Common myeloid progenitor, CD34-positive (primary cell): Measurements from ENCODE around the gene NAB1.
"Not testable (repeated sequence)": the region's sequence is repeated elsewhere in the genome, so short reads cannot be mapped to it uniquely, and the experiment has no call there.

Source experiments
- CTCF ChIA-PET: fragments of 350-600 bp; sonication (Branson Sonifier 250); formaldehyde crosslinking; loops from one replicate; lab custom pipeline; 2021; ENCODE audit warnings: antibody characterized with exemption; lab: Charles Lee
- POLR2A ChIA-PET: fragments of 350-600 bp; sonication (Branson Sonifier 250); formaldehyde crosslinking; loops from one replicate; lab custom pipeline; 2021; ENCODE audit warnings: antibody characterized with exemption; lab: Charles Lee
- DNase-seq, 3 donors: peaks; one replicate each; pipeline versions ENCODE4 v3.0.0 to v3.0.0-alpha.2; 2013
- H3K27ac ChIP-seq, 2 experiments: 1 replicate in 1 of 2; 2 replicates in 1 of 2; pipeline ENCODE4 v1.7.0; 2013; ENCODE audit warnings: inconsistent platforms in 2 of 2, low read length in 2 of 2, mild to moderate bottlenecking in 2 of 2, low read depth in 1 of 2, moderate library complexity in 1 of 2; ENCODE audit not compliant: severe bottlenecking in 2 of 2, insufficient read depth in 1 of 2, poor library complexity in 1 of 2
- H3K27me3 ChIP-seq, 5 experiments: replicated peaks in 2 of 5; 1 replicate in 3 of 5; 2 replicates in 2 of 5; pipeline versions ENCODE4 v1.6.1 to v1.7.0; 2013; ENCODE audit warnings: low read length in 4 of 5, mild to moderate bottlenecking in 2 of 5, moderate library complexity in 2 of 5, inconsistent platforms in 1 of 5; ENCODE audit not compliant: insufficient read depth in 5 of 5, control insufficient read depth in 4 of 5
- H3K36me3 ChIP-seq, 4 experiments: 1 replicate in 2 of 4; 2 replicates in 2 of 4; pipeline versions ENCODE4 v1.6.1 to v1.7.0; 2013; ENCODE audit warnings: low read length in 3 of 4, control low read depth in 1 of 4, mild to moderate bottlenecking in 1 of 4; ENCODE audit not compliant: control insufficient read depth in 4 of 4, insufficient read depth in 4 of 4
- H3K4me1 ChIP-seq, 4 experiments: 1 replicate in 3 of 4; 2 replicates in 1 of 4; pipeline versions ENCODE4 v1.6.1 to v1.7.1; 2013; ENCODE audit warnings: low read length in 3 of 4, mild to moderate bottlenecking in 3 of 4, control low read depth in 1 of 4, inconsistent platforms in 1 of 4, moderate library complexity in 1 of 4; ENCODE audit not compliant: control insufficient read depth in 4 of 4, insufficient read depth in 4 of 4; ENCODE audit errors: control extremely low read depth in 1 of 4
- H3K4me3 ChIP-seq, 7 experiments: 1 replicate in 4 of 7; 2 replicates in 3 of 7; pipeline versions ENCODE4 v1.5.1 to v1.7.0; 2013; ENCODE audit warnings: mild to moderate bottlenecking in 7 of 7, low read length in 6 of 7, moderate library complexity in 6 of 7, inconsistent platforms in 2 of 7, low read depth in 2 of 7, control low read depth in 1 of 7; ENCODE audit not compliant: insufficient read depth in 4 of 7, control insufficient read depth in 1 of 7; ENCODE audit errors: extremely low read depth in 1 of 7
- H3K9me3 ChIP-seq, 5 experiments: 1 replicate in 4 of 5; 2 replicates in 1 of 5; pipeline versions ENCODE4 v1.6.1 to v1.7.1; 2013; ENCODE audit warnings: low read length in 4 of 5, mild to moderate bottlenecking in 2 of 5, inconsistent platforms in 1 of 5, low read depth in 1 of 5, moderate library complexity in 1 of 5; ENCODE audit not compliant: control insufficient read depth in 4 of 5, insufficient read depth in 2 of 5; ENCODE audit errors: control extremely low read depth in 1 of 5
- WGBS: methylation state at CpG from one replicate; pipeline ENCODE4 v1.1.5; 2013; ENCODE audit not compliant: insufficient coverage; 5-methylcytosine and 5-hydroxymethylcytosine counted together

The NAB1 gene

DNA sequence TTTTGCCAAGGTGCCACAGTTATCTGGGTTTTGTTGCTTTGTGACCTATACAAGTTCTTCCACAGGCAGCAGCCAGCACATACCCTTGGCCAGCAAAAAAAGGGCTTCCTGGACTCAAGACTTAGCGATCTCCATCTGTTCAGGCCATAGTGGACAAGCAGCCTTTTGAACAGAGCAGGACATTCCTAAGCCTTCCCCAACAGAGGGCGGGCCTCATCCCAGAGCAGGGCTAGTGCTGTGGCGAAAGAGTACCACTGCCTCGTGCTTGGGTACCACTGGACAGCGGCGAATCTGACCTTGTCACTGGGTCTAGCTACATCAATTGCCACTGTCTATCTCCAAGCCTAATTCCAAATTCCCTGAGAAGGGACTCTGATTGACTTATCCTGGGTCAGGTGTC lies 56.4 kb downstream of the NAB1 start:
- Histone ChIP-seq H3K4me3 (no peak overlapping the region), H3K36me3 (no peaks in the 10 kb centered on the region), H3K27me3 (no peaks in the 10 kb centered on the region), H3K9me3 (peaks cover 0 to 8% (median 0%) of the 10 kb centered on the region in 5 experiments), H3K4me1 (no peaks in the 10 kb centered on the region), H3K27ac (no peak overlapping the region)
- 93% methylated on average over 4 of the region's 6 CpGs for WGBS
- ChIA-PET POLR2A (no interaction called here), CTCF (no interaction called here)
- DNase-seq = no peak

- Histone ChIP-seq H3K4me1 (no peaks in the 10 kb centered on the region), H3K9me3 (peaks cover 0 to 8% (median 0%) of the 10 kb centered on the region in 5 experiments), H3K36me3 (no peaks in the 10 kb centered on the region), H3K27ac (no peak overlapping the region), H3K4me3 (no peak overlapping the region), H3K27me3 (no peaks in the 10 kb centered on the region)
- no peak for DNase-seq
- POLR2A ChIA-PET = no interaction called here
- WGBS = 83% methylated on average over 2 of the region's 2 CpGs
- CTCF ChIA-PET = no interaction called here
Observed at GRCh38 chr2:190707726-190708125, 58.8 kb downstream of the NAB1 start.

GRCh38 chr2:190708650-190709049 lies 59.8 kb downstream of the NAB1 start:
- H3K4me3 ChIP-seq, H3K4me1 ChIP-seq, H3K27ac ChIP-seq, H3K27me3 ChIP-seq, H3K9me3 ChIP-seq, POLR2A ChIA-PET, DNase-seq, H3K36me3 ChIP-seq: not testable (repeated sequence)
- CTCF ChIA-PET = interaction anchor here (1.7 kb wide), 1 partner anchor 14 kb away, joined by 4 read pairs; no protein-coding TSS in a partner anchor

- Histone ChIP-seq H3K27ac (no peak overlapping the region), H3K27me3 (no peaks in the 10 kb centered on the region), H3K9me3 (peaks cover 0 to 8% (median 0%) of the 10 kb centered on the region in 5 experiments), H3K4me3 (no peak overlapping the region), H3K4me1 (peaks cover 0 to 3% (median 1%) of the 10 kb centered on the region in 4 experiments), H3K36me3 (no peaks in the 10 kb centered on the region)
- ChIA-PET POLR2A (no interaction called here), CTCF (interaction anchor here (0.6 to 1.3 kb wide), 2 partner anchors 19 to 515 kb away, joined by 3 read pairs; no protein-coding TSS in a partner anchor)
- no peak for DNase-seq
- WGBS = 100% methylated on average over 3 of the region's 4 CpGs
Observed at GRCh38 chr2:190711069-190711468, 62.2 kb downstream of the NAB1 start.

GRCh38 chr2:190713471-190713870 lies 64.6 kb downstream of the NAB1 start:
- Histone ChIP-seq H3K9me3 (peaks cover 0 to 3% (median 0%) of the 10 kb centered on the region in 5 experiments), H3K36me3 (no peaks in the 10 kb centered on the region), H3K4me3 (no peak overlapping the region), H3K27ac (no peak overlapping the region), H3K27me3 (no peaks in the 10 kb centered on the region), H3K4me1 (peaks cover 0 to 3% (median 1%) of the 10 kb centered on the region in 4 experiments)
- no peak for DNase-seq
- POLR2A ChIA-PET = no interaction called here
- CTCF ChIA-PET = no interaction called here

DNA sequence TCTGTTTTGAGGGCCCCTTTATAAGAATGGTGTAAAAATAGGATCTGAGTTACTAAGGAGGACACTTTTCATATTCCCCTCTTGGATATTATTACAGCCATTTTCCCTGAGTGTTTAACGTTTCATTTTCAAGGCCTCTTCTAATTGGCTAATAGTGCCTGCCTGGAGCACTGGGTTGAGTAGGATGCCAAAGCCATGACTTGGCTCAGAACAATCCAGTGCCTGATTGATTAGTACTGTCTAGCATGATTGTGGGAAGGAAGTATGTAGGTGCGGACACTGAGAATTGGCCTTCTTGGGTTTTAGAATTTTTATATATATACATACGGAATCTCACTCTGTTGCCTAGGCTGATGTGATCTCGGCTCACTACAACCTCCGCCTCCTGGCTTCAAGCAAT lies 66.1 kb downstream of the NAB1 start:
- POLR2A ChIA-PET = no interaction called here

GRCh38 chr2:190716176-190716807 lies 67.4 kb downstream of the NAB1 start:
- Histone ChIP-seq H3K9me3 (no peaks in the 10 kb centered on the region), H3K27me3 (no peaks in the 10 kb centered on the region), H3K27ac (no peak overlapping the region), H3K4me1 (peaks cover 0 to 3% (median 1%) of the 10 kb centered on the region in 4 experiments), H3K36me3 (no peaks in the 10 kb centered on the region), H3K4me3 (no peak overlapping the region)
- no peak for DNase-seq
- ChIA-PET CTCF (no interaction called here), POLR2A (no interaction called here)
- WGBS = 100% methylated on average over 1 of the region's 1 CpG

More for the DNA sequence above, 66.1 kb downstream of the NAB1 start:
- Histone ChIP-seq H3K27ac (no peak overlapping the region), H3K36me3 (no peaks in the 10 kb centered on the region), H3K4me3 (no peak overlapping the region), H3K27me3 (no peaks in the 10 kb centered on the region), H3K4me1 (peaks cover 0 to 3% (median 1%) of the 10 kb centered on the region in 4 experiments), H3K9me3 (no peaks in the 10 kb centered on the region)
- 94% methylated on average over 2 of the region's 5 CpGs for WGBS
- CTCF ChIA-PET = no interaction called here
- DNase-seq = no peak
